SJSA1 (cell line): Measurements from ENCODE around the gene SARS1. TPM values are rescaled to one million over a fixed set of nuclear protein-coding genes. Genes with fewer than 3 reads are reported as not detected.

Experiments used
- DNase-seq, 2 experiments: peaks; one replicate each; pipeline ENCODE4 v3.0.0-alpha.2; 2015 to 2020; ENCODE audit warnings: low spot score in 2 of 2, low read depth in 1 of 2
- H3K27ac ChIP-seq: fragments of 250-450 bp; sonication (Bioruptor Pico); 2 replicates; pipeline ENCODE4 v1.5.1; 2020; ENCODE audit warnings: mild to moderate bottlenecking, moderate library complexity
- H3K27me3 ChIP-seq: fragments of 250-450 bp; sonication (Bioruptor Pico); replicated peaks from 2 replicates; pipeline ENCODE4 v1.5.1; 2020; ENCODE audit warnings: mild to moderate bottlenecking, moderate library complexity
- H3K36me3 ChIP-seq: fragments of 250-450 bp; sonication (Bioruptor Pico); 2 replicates; pipeline ENCODE4 v1.5.1; 2020; ENCODE audit warnings: mild to moderate bottlenecking
- H3K4me1 ChIP-seq: fragments of 250-450 bp; sonication (Bioruptor Pico); replicated peaks from 2 replicates; pipeline ENCODE4 v1.6.1; 2021; ENCODE audit warnings: mild to moderate bottlenecking
- H3K4me3 ChIP-seq: fragments of 250-450 bp; sonication (Bioruptor Pico); 2 replicates; pipeline ENCODE4 v1.5.1; 2020; ENCODE audit warnings: mild to moderate bottlenecking
- H3K9me3 ChIP-seq: fragments of 250-450 bp; sonication (Bioruptor Pico); replicated peaks from 2 replicates; pipeline ENCODE4 v1.5.1; 2020; ENCODE audit warnings: mild to moderate bottlenecking
- total RNA-seq: library from RNA; depleted of rRNA; stranded (reverse); fragments of >200 nt; shearing (Covaris generic); gene quantifications from 2 replicates; pipeline ENCODE4 v1.2.3, GENCODE V29; 2014

The SARS1 gene
- total RNA-seq, 1 experiment from 2014 or later = 252 TPM

DNA sequence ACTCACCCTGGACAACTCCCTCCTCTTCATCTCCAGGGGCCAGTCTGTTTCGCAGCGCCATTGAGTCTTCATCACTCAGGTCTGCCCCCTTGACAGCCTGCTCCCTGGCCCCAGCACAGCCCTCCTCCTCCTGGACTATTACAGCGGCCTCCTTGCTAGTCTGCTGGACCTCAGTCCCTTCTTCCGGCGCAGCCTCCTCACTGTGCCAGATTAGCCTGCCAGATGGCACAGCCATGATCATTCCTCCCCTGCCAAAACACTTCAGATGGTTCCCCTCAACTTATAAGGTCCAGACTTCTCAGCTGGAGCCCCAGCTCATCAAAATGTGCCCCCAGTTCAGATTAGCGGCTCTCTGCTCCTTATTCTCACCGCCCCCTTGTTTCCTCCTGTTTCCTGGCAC, 28.7 kb downstream of the SARS1 start:
- DNase-seq = no peak
- H3K4me3 ChIP-seq = no peak overlapping the region
- peaks cover 27% of the 10 kb centered on the region for H3K36me3 ChIP-seq
- H3K27ac ChIP-seq = no peak overlapping the region
- no peaks in the 10 kb centered on the region for H3K27me3 ChIP-seq
- no peaks in the 10 kb centered on the region for H3K4me1 ChIP-seq
- H3K9me3 ChIP-seq = no peaks in the 10 kb centered on the region

DNA sequence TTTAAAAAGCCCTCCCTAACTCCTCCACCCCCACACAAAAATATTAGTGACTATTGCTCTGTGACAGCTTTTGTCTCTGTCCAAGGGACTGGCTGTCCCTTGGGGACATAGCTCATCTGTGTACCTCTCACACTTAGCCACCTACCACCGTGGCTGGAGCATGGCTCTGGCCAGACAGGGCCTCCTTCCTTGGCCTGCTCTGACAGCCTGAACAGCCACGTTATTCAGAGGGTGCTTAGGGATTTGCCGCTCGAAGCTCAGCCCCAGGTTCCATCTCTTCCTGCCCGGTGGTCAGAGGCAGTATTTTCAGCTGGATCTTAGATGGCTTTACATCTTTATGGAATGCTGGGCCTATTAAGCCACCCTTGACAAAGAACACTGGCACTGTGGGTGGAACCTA, 29.5 kb downstream of the SARS1 start:
- Histone ChIP-seq H3K36me3 (peaks cover 19% of the 10 kb centered on the region), H3K27me3 (no peaks in the 10 kb centered on the region)
- DNase-seq = no peak

DNA sequence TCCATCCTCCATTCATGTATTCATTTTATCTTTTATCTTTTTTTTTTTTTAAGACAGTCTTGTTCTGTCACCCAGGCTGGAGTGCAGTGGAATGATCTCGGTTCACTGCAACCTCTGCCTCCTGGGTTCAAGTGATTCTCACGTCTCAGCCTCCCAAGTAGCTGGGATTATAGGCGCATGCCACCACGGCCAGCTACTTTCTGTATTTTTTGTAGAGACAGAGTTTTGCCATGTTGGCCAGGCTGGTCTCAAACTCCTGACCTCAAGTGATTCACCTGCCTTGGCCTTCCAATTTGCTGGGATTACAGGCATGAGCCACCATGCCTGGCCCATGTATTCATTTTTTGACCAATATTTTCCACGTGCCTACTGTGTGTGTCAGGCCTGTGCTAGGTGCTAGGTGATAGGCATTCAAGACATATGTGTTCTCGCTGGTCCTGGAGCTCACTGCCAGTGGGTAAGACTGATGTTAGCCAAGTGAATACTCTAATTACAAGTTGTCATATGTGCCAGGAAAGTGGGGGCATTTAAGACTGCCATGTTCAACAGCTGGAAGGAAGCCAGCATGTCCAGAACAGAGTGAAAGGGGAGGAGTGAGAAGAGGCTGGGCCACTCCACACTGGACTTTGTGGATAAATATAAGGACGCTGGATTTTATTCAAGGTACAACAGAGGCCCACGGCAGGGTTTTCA, 30.3 kb downstream of the SARS1 start:
- Histone ChIP-seq H3K4me3 (no peak overlapping the region), H3K4me1 (peaks cover 3% of the 10 kb centered on the region), H3K36me3 (peaks cover 11% of the 10 kb centered on the region), H3K27me3 (peaks cover under 1% of the 10 kb centered on the region; the same call in 1 of the 2 replicates), H3K27ac (no peak overlapping the region), H3K9me3 (no peaks in the 10 kb centered on the region)
- DNase-seq = no peak

More for the DNA sequence above, 29.5 kb downstream of the SARS1 start:
- H3K27ac ChIP-seq = no peak overlapping the region
- H3K9me3 ChIP-seq = no peaks in the 10 kb centered on the region
- no peak overlapping the region for H3K4me3 ChIP-seq
- H3K4me1 ChIP-seq = no peaks in the 10 kb centered on the region

DNA sequence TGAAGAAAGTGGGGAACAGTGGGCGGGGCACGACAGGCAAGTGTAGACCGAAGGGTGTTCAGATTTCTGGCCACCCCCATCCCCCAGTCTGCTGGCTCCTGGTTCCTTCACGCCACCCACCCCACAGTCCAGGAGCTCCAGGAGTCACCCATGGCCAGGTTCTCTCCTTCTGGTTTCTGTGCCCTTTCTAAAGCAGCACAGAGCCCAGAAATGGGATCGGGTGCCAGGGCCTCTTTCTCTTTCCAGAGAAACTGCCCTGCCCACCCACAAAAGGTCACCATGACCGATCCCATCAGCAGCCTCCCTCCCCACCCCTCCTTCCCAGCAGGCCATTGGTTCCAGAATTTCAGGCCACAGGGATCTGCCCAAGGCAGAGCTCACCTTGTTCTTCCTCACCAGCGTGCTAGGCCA, 32.4 kb downstream of the SARS1 start:
- Histone ChIP-seq H3K27me3 (peaks cover 14% of the 10 kb centered on the region), H3K27ac (no peak overlapping the region), H3K9me3 (no peaks in the 10 kb centered on the region; the same call in 1 of the 2 replicates), H3K4me1 (peaks cover 14% of the 10 kb centered on the region), H3K36me3 (peaks cover 2% of the 10 kb centered on the region; the same call in 1 of the 2 replicates), H3K4me3 (no peak overlapping the region)
- DNase-seq = no peak

DNA sequence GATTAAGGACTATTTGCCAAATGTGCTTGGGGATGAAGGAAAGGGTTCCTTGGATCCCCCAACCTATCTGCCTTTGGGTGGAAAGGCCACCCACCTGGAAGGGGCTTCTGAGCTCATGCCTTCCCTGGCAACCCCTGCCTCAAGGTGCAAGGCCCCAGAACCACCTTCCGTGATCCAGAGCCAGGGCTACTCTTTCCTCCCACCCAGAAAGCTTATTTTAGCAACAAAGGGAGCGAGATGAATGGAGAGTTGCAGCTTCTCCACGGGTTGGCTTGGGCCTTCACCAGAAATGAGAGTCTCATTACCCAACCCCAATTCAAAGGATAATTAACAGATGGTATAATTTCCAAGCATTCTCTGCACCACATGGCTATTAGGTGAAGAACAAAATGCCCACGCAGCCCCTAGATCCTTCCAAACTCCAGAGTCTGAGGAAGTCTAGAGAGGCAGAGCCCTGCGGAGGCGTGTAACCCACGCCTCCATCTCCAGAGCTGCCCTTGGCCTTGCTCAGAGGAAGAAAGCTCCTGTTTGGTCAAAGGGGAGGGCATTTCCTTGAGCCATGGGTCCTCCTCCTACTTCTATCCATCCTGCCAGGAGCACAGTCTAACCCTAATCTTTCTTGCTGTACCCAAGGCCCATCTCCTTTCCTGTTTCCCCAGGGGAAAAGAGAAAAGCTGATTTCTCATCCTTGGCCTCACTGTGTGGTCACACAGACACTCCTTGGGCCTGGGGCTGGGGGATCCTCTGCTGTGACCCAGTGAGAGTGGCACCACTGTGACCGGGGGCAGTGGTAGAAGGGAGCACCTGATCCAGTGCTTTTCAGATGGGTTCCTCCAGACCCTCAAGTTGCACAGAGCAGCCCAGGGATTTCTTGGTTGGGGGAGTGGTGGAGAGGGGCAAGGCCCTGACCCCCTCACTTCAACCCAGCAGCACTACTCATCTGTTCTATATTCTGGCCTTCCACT, 34.0 kb downstream of the SARS1 start:
- Histone ChIP-seq H3K4me1 (peaks cover 14% of the 10 kb centered on the region), H3K27ac (no peak overlapping the region)

DNA sequence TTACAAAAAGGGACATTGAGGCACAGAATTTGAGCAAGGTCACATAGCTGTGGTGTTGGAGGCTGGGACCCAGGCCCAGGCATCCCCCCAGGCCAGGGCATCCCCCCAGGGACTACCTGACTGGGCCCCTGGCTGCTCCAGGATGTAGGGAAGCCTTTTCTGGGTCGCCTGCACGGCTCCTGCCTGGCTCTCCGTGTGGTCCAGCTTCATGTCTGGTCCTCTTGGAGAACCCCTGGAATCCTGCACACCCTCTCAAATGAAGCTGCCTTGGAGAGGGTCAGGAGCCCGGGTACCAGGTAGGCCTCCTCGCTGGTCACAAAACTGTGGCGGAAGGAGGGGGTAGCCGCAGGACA, 34.7 kb downstream of the SARS1 start:
- H3K4me1 ChIP-seq = peaks cover 14% of the 10 kb centered on the region
- no peak for DNase-seq
- H3K4me3 ChIP-seq = no peak overlapping the region
- no peaks in the 10 kb centered on the region; the same call in 1 of the 2 replicates for H3K9me3 ChIP-seq
- H3K27ac ChIP-seq = no peak overlapping the region
- peaks cover 14% of the 10 kb centered on the region for H3K27me3 ChIP-seq
- H3K36me3 ChIP-seq = peaks cover 2% of the 10 kb centered on the region; the same call in 1 of the 2 replicates

More for the DNA sequence above, 34.0 kb downstream of the SARS1 start:
- Histone ChIP-seq H3K27me3 (peaks cover 14% of the 10 kb centered on the region), H3K9me3 (no peaks in the 10 kb centered on the region; the same call in 1 of the 2 replicates), H3K36me3 (peaks cover 2% of the 10 kb centered on the region; the same call in 1 of the 2 replicates), H3K4me3 (no peak overlapping the region)
- DNase-seq = no peak

DNA sequence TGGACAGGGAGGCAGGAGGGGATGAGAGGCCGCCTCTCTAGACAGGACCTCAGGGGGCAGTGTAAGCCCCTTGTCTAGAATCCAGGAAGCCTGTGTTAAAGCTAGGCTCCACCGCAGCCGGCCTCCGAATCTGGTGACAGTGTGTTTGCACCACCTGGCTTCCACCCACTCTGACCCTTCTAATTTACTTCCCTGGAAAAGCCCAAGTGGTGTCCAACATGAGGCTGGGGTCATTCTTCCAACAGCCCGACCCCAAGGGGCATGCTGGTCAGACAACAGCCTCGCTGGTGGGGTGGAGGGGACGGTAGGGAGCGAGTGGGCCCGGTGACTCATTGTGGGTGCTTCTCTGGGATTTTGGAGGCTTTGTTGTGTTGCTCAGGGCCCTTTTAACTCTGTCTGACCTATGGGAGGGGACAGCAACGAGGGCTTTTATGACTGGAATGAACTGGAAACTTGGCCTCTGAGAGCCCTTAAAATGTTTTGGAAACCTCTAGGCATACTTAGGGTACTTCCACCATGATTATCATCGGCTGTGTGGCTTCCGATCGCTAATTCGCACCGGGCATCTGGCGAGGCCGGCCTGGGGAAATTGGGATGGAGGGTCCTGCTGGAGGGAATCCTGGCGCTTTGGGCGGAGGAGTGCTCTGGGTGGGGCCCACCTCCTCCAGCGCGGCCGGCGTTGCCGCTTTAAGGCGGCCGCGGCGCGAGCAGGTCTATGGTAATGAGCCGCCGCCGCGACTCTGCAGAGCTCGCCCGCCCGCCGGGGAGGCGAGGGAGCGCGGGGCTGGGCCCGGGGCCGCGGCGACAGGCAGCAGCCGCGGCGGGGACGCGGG, 35.3 kb downstream of the SARS1 start, which contains the start of gene CELSR2:
Gene CELSR2 (plus strand): TSS at position 743 of the 833 bp plus-strand sequence. CDS start 541 bp downstream, outside the sequence.
- Histone ChIP-seq H3K4me3 (peak within 1 kb of the TSS; percentile 41), H3K27ac (no peak within 1 kb of the TSS), H3K36me3 (peaks cover 2% of the 10 kb centered on the region; the same call in 1 of the 2 replicates), H3K27me3 (peaks cover 14% of the 10 kb centered on the region), H3K4me1 (peaks cover 20% of the 10 kb centered on the region), H3K9me3 (no peaks in the 10 kb centered on the region; the same call in 1 of the 2 replicates)
- DNase-seq = peak; percentile 30 to 46

DNA sequence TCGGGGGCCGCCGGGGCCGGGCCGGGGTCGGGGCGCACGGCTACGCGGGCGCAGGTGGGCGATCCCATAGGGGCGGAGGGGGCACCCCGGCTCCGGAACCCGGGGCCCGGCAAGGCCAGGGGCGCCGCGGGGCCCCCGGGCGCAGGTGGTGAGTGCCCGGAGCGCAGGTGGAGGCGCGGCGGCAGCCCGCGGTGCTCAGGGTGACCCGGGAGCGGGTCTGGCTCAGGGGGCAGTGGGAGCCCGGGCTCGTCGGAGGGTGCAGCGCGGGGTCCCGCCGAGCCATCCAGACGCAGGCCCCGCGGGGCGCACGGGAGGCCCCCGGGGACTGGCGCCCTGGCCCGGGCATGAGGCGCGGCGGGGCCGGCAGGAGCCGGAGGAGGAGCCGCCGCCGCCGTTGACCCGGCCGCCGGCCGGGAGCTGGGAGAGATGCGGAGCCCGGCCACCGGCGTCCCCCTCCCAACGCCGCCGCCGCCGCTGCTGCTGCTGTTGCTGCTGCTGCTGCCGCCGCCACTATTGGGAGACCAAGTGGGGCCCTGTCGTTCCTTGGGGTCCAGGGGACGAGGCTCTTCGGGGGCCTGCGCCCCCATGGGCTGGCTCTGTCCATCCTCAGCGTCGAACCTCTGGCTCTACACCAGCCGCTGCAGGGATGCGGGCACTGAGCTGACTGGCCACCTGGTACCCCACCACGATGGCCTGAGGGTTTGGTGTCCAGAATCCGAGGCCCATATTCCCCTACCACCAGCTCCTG, 36.1 kb downstream of the SARS1 start:
- Histone ChIP-seq H3K4me3 (peak overlapping the region; percentile 41), H3K4me1 (peaks cover 25% of the 10 kb centered on the region), H3K36me3 (peaks cover 2% of the 10 kb centered on the region; the same call in 1 of the 2 replicates), H3K9me3 (no peaks in the 10 kb centered on the region; the same call in 1 of the 2 replicates), H3K27ac (no peak overlapping the region), H3K27me3 (peaks cover 14% of the 10 kb centered on the region)
- DNase-seq = no peak

DNA sequence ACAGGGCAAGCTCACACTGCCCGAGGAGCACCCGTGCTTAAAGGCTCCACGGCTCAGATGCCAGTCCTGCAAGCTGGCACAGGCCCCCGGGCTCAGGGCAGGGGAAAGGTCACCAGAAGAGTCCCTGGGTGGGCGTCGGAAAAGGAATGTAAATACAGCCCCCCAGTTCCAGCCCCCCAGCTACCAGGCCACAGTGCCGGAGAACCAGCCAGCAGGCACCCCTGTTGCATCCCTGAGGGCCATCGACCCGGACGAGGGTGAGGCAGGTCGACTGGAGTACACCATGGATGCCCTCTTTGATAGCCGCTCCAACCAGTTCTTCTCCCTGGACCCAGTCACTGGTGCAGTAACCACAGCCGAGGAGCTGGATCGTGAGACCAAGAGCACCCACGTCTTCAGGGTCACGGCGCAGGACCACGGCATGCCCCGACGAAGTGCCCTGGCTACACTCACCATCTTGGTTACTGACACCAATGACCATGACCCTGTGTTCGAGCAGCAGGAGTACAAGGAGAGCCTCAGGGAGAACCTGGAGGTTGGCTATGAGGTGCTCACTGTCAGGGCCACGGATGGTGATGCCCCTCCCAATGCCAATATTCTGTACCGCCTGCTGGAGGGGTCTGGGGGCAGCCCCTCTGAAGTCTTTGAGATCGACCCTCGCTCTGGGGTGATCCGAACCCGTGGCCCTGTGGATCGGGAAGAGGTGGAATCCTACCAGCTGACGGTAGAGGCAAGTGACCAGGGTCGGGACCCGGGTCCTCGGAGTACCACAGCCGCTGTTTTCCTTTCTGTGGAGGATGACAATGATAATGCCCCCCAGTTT, 36.9 kb downstream of the SARS1 start:
- DNase-seq = no peak
- Histone ChIP-seq H3K9me3 (no peaks in the 10 kb centered on the region; the same call in 1 of the 2 replicates), H3K4me1 (peaks cover 25% of the 10 kb centered on the region), H3K27ac (no peak overlapping the region), H3K36me3 (peaks cover 2% of the 10 kb centered on the region; the same call in 1 of the 2 replicates), H3K27me3 (peaks cover 14% of the 10 kb centered on the region), H3K4me3 (no peak overlapping the region)

DNA sequence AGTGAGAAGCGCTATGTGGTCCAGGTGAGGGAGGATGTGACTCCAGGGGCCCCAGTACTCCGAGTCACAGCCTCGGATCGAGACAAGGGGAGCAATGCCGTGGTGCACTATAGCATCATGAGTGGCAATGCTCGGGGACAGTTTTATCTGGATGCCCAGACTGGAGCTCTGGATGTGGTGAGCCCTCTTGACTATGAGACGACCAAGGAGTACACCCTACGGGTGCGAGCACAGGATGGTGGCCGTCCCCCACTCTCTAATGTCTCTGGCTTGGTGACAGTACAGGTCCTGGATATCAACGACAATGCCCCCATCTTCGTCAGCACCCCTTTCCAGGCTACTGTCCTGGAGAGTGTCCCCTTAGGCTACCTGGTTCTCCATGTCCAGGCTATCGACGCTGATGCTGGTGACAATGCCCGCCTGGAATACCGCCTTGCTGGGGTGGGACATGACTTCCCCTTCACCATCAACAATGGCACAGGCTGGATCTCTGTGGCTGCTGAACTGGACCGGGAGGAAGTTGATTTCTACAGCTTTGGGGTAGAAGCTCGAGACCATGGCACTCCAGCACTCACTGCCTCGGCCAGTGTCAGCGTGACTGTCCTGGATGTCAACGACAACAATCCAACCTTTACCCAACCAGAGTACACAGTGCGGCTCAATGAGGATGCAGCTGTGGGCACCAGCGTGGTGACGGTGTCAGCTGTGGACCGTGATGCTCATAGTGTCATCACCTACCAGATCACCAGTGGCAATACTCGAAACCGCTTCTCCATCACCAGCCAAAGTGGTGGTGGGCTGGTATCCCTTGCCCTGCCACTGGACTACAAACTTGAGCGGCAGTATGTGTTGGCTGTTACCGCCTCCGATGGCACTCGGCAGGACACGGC, 37.8 kb downstream of the SARS1 start:
- H3K27ac ChIP-seq = no peak overlapping the region
- no peaks in the 10 kb centered on the region; the same call in 1 of the 2 replicates for H3K9me3 ChIP-seq
- DNase-seq = peak in 1 of 2 experiments; percentile 37

More for the DNA sequence above, 37.8 kb downstream of the SARS1 start:
- peaks cover 25% of the 10 kb centered on the region for H3K4me1 ChIP-seq
- peaks cover 2% of the 10 kb centered on the region; the same call in 1 of the 2 replicates for H3K36me3 ChIP-seq
- H3K27me3 ChIP-seq = peaks cover 14% of the 10 kb centered on the region
- no peak overlapping the region for H3K4me3 ChIP-seq
